ENCODE data around the gene C19orf12.

The C19orf12 gene

DNA sequence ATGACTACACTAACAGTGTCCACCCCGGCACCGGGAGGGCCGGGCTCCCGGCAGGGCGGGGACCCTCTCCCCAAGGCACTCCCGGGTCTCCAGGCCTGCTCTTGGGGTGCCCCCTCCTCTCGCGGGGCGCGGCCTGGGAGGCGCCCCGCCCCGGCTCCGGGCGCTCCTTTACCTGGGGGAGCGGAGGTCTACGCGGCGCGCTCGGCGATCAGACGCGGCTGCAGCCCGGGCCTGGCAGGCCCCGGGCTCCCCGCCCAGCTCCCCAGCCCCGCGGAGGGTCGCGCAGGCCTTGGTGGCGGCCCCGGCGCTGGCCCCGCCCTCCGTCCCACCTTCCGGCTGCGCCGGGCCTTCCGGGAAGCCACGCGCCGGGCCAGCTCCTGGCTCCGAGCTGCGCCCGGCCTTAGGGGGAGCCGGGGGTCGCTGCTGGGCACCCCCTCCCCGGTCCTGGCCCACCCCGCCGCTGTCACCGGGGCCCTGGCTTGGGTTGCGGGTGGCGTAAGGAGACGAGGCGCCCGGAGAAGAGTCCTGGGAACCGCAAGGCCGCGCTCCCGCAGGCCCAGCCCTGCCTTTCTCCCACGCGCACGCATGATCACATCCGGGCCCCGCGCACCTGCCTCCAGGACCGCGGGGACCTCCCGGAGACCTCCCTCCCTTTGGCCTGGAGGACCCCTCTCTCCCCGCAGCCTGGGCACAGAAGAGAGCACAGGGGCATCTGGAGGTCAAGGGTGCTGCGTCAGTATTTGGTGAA lies at the start of gene C19orf12:
Gene C19orf12, minus strand, starts transcription at position 309 of the 748 bp plus-strand sequence. CDS start 6,848 bp downstream, outside the sequence.
- no peak for DNase-seq (ENCODE audit: low read depth)

DNA sequence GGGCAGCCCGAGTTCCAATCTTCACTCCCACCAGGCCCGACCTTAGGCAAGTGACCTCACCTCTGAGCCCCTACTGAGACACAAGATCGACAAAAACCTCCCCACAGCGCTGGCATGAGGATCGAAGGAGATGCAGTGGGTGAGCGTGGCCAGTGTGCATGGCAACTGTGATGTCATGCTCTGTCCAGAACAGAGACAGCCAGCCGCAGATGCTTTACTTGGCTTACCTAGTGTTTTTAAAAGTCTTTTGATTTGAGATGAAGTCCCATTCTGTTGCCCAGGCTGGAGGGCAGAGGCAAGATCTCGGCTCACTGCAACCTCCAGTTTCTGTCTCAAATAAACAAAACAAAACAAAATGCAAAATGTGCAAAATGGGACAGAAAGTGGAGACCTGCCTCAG lies 49.3 kb upstream of the C19orf12 start:
- DNase-seq (ENCODE audit: low read depth), result no peak

DNA sequence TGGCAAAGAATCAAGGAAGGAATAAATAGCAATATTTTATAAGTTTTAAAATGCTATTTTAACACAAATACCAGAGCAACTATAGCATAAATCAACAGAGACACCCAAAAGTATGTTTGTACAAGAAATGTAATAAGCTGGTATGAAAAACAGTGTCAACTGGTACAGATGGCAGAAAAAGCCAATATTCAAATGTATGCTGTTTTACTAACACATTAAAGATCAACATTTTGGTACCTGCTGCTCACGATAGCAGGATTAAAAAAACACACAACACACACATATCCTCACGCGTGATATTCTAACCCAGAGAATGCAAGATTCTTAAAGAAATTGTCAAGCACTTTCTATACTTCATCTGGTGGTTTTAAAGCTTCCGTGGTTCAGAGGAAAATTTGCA lies 48.1 kb upstream of the C19orf12 start:
- no peak for DNase-seq (ENCODE audit: low read depth)

DNA sequence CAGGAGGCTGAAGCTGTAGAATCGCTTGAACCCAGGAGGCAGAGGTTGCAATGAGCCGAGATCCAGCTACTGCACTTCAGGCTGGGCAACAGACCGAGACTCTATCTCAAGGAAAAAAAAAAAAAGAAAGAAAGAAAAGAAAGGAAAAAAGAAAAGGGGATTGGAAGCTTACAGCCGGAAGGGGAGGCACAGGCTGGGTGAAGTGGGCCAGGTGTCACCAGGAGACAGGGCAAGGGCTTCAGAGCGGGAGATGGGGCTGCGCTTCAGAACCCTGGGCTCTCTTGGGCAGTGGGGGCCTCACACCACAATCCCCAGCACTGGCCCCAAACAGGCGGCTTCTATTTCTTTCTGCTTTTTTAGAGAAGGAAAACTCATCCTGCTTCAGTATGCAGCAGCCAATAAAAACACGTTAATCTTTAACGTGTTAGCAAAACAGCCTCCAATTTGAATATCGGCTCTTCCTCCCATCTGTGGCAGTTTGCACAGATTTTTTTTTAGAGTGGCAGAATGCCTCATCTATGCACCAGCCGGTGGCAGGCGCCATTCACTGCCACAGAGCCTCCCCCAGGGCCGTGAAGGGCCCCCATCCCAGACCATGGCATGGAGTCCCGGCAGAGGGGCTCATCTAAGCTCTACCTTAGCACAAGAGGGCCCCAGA lies 46.6 kb upstream of the C19orf12 start:
- DNase-seq (ENCODE audit: low read depth), result no peak

DNA sequence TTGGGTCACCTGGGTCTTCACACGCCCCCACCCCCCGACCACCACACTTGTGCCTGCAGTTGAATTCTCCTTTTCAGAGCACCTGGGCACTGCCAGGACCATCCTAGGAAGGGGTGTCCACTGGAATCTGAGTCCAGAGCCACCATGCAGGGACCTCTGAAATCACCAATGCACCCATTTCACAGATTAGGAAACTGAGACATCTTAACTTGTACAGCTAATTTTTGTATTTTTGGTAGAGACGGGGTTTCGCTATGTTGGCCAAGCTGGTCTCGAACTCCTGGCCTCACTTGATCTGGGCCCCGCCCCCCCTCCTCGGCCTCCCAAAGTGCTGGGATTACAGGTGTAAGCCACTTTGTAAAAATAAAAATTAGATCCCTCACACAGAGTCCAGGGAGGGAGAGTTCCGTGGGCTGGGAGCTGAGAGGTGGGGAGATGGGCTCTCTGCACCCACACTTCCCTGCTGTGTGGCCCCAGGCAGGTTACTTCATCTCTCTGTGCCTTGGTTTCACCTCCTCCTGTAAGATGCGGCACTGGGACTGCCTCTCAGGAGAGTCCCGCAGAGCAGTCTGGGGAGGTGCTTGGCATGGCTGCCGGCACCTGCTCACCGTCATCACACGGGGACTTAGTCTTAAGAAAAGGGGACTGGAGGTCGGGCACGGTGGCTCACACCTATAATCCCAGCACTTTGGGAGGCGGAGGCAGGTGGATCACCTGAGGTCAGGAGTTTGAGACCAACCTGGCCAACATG lies 45.9 kb upstream of the C19orf12 start:
- no peak for DNase-seq (ENCODE audit: low read depth)

DNA sequence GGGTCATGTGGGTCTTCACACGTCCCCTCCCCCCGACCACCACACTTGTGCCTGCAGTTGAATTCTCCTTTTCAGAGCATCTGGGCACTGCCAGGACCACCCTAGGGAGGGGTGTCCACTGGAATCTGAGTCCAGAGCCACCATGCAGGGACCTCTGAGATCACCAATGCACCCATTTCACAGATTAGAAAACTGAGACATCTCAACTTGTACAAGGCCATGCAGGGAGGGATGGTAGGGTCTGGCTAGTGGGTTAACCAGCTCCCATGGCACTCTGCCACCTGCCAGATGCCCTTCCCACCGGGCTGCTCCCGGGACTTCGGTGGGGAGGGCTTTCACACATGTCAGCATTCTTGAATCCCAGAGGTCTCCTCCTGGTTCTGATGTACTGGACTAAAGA lies 44.3 kb upstream of the C19orf12 start:
- no peak for DNase-seq (ENCODE audit: low read depth)

DNA sequence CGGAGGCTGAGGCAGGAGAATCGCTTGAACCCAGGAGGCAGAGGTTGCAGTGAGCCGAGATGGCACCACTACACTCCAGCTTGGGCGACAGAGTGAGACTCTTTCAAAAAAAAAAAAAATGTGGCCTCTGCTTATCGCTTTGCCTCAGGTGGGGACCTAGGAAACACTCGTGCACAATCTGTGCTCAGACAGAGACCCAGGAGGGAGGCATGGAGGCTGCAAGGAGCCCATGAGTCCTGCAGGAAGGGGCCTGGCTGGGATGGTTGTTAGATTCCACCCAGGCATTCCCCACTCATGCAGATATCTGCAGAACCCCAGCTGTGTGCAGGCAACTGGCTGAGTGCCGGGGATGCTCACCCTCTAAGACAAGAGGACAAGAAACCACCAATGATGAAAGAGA lies 43.8 kb upstream of the C19orf12 start:
- no peak for DNase-seq (ENCODE audit: low read depth)

DNA sequence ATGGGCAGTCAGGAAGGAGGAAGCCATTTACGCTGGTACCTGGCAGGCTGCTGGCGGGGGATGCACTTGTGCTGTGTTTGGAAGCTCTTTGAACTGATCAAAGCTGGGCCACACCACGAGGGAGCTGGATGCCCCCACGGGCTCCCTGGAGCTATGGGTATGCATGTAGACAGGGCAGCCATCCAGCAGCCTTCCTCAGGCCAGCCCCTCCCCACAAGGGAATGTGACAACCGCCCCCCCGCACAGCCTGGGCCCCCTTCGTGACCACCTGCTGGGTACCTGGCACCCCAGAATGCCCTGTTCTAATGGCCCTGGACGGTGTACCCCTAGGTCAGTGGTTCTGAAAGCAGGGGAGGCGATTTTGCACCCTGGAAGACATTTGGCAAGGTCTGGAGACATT lies 42.5 kb upstream of the C19orf12 start:
- DNase-seq (ENCODE audit: low read depth), result no peak

DNA sequence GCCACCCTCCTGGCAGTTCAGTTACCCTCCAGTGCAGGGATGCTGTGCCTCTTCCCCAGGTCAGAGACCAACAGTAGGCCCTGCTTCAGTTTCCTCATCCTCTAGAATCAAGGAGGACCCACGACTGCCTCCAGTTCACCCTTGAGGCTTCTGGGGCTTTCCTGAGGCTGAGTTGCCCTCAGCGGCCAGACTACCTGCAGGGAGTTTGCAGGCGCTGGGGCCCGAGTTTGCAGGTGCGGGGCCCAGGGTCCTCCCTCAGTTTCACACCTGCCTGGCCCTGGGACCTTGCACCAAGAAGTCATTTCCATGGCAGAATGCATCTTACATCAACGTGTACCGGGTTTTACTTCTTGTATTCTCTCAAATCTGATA lies 38.9 kb upstream of the C19orf12 start:
- DNase-seq (ENCODE audit: low read depth), result no peak

DNA sequence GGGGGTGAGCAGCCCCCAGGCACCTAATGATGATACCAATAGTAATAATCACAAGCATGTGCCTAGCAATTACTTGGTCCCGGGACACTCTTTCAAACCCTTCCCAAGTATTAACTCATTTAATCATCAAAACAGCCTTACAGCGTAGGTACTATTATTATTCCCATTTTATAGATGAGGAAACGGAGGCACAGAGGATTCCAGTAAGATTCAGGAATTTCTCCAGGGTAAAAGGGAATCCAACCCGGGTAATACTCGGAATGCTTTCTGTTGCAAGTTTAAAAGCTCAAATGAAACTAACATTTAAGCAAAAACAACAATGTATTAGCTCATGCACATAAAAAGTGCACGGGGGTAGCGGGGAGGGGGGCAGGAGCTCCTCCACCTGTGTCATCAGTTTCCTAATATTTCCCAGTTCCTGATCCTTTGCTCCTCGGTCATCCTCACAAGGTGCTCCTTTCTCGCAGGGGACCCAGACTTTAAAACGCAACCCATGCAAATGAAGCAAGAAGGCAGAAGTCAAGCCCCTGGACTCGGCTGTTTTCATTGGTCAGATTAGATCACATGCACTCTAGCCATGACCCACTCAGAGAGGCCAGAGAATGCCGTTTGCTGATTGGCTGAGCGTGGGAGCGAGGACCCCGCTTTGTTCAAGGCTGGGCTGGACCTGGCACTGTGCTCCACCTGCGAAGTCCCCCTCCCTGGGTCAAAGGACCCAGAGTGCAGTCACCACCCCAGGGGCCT lies 38.3 kb upstream of the C19orf12 start:
- DNase-seq (ENCODE audit: low read depth), result no peak

DNA sequence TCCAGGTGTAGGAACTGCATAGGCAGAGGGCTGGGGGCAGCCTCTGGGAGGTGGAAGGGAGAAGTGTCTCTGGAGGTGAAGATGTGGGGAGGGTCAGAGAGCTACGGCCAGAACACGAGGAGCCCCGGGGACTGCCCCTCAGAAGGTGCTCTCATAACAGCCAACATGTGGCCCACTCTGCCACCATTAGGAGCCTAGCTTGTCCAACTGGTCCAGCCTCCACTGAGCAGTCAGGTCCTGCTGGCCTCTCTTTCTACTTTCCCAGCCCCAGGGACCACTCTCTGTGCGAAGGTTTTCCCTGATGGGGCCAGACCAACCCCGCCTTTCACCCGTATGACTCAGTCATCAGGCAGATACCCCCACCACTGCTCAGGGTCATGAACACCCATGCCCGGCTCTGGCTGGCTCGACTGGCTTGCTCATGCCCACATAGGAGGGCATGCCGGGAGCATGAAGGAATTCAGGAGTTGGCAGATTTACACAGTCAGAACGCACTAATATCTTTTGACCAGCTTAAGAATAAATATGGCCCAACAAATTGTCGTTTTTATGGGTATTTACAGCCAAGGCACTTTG lies 37.5 kb upstream of the C19orf12 start:
- DNase-seq (ENCODE audit: low read depth), result no peak

DNA sequence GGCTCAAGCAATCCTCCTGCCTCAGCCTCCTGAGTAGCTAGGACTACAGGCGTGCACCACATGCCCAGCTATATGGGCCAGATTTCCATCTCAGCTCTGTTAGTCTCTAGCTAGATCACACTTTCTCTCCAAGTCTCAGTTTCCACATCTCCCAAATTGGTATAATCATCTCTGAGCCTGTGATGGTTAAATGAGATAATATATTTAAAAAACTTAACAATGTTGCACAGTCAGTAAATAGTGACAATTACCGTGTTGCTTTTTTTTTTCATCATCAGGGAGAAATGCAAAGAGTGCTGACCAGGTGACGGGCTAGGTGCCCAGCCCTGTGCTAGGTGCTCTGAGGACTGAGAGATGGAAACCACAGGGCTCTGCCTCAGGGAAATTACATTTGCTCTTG lies 36.9 kb upstream of the C19orf12 start:
- no peak for DNase-seq (ENCODE audit: low read depth)

DNA sequence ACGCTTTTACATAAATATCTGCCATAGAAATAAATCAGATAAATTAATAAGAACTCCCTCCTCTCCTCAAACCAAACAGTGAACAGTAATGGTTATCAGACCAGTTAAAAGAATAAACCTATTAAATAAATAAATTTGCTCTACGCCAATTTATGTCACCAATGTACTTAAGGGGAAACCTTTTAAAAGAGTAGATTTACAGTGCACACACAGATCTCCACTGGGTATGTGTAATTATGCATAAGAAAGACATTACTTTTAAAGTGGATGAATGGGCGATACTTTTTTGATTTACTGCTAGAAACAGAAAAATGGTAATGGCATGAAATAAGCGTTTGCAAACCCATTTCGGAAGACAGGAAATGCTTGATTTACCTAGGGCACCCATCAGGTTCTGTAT lies 34.9 kb upstream of the C19orf12 start:
- DNase-seq (ENCODE audit: low read depth), result no peak

DNA sequence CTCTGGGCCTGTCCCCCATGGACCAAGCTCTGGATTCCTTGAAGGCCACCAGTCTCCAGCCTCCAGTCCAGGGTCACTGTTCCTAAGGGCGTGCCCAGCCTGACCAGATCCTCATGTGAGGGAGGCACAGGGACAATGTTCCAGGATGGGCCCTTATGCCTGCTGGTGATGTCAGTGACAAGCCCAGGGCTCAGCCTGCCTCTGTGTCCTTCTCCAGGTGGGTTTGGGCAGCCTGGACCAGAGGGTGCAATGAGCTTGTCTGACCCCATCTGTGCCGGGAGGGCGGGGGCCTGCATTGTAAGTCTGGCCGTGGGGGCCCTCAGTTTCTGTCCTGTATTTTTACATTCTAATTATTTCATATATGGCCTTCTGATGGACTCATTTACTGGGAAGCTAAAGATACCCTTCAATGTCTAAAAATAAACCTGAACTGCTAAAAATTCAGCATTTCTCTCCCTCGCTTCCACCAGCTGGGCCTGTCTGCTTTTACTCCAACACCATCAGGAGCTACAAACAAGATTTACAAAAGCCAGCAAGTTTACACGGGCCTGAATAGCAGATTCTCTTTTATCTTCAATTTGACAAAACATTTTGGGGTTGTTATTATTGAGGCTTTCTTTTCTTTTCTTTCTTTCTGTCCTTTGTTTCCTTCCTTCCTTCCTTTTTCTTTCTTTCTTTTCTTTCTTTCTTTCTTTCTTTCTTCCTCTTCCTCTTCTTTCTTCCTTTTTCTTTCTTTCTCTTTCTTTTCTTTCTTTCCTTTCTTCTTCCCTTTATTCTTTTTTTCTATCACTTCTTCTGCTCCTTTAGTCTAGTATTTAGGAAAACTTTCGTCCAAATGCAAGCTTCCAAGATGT lies 34.2 kb upstream of the C19orf12 start:
- no peak for DNase-seq (ENCODE audit: low read depth)

DNA sequence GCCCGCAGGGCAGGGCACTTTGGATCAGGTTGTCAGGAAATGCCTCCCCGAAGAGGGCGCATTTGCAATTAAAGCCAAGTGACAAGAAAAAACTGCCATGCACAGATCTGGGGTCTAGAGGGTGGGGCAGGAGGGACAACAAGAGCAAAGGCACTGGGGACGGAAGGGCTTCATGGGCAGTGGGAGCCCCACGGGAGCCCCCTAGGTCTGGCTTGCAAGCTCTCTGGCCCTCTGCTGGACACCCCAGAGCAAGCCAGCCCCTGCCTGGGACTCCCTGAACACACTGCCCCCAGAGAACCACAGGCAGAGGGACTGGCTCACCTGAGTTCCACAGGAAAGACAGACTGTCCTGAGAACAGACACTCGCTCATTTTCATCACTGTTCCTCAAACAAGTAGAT lies 30.2 kb upstream of the C19orf12 start:
- DNase-seq (ENCODE audit: low read depth), result no peak

DNA sequence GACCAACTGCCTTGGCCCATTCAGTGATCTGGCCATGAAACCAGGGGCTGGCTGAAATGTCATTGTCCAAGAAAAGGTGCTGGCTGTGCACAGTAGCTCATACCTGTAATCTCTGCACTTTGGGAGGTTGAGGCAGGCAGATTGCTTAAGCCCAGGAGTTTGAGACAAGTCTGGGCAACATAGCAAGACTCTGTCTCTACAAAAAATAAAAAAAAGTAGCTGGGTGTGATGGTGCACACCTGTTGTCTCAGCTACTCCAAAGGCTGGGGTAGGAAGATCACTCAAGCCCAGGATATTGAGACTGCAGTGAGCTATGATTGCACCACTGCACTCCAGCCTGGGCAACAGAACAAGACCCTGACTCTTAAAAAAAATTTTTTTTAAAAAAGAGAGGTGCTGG lies 28.6 kb upstream of the C19orf12 start:
- DNase-seq (ENCODE audit: low read depth), result no peak

DNA sequence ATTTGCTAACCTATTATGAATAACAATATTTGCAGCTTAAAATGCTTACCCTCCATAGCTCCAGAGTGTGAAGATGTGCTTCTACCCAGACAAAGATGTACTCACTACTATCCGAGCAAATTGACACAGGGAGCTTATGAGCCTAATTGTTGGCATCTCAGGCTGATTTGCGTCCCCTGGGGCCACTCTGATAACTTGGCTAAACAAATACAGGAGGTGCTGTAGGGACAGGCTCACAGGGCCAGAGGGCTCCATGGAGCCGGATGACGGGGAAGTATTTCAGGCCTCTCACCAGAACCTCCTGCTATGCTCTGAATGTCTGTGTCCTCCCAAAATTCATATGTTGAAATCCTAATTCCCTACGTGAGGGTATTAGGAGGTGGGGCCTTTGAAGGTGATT lies 26.7 kb upstream of the C19orf12 start:
- DNase-seq (ENCODE audit: low read depth), result no peak

DNA sequence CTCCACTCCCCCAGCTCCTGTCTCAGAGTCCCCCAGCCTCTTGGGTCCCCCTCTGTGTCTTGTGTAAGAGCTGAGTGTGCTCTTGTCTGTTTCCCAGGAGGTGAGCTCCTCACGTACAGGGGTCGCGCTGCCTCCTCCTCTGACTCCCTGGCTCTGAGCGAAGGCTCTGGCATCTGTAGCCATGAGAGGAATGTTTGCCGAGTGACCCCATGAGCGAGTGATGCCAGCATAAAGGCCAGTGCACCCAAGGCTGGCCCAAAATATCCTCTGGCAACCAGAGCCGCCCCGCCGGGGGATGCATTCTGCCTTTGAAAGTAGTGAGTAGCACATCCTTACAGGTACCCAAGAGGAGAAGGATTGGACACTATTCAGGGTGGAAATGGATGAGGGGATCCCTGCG lies 26.2 kb upstream of the C19orf12 start:
- DNase-seq (ENCODE audit: low read depth), result no peak

DNA sequence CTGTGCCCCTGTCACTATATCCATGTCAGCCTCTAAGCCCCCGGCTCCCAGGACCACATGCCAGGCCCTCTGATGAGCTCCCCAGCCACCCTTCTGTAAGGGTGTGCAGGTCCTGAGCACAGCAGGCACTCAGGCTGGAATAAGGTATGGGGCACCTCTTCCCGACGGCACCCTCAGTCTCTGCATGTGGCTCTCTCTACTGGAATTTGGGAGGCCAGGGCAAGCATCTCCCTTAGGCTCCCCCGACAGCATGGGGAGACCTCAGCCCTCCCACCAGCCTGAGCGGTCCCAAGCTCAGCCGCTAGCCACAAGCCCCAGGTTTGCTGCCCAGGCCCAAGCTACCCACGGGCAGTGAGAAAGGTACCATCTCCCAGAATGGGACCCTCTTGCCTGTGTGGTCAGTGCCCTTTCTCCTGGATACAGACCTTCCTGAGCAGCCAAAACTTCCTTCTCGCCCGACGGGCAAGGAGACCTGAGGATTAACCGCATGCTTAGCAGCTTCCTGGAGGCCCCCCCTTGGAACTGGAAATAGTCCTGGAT lies 22.5 kb upstream of the C19orf12 start:
- no peak for DNase-seq (ENCODE audit: low read depth)

DNA sequence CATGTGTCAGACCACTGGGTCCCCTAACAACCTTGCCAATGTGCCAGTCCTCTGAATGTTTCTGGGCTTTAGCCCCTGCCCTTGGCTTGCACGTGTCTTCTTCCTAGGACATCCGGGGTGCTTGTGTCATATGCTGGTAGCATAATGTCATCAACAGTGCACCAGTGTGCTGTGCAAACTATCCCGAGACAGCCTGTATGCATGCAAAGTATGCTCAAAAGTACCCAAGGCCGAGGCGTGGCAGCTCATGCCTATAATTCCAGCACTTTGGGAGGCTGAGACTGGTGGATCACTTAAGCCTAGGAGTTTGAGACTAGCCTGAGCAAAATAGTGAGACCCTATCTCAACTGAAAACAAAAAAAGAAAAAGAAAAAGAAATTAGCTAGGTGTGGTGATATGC lies 20.8 kb upstream of the C19orf12 start:
- no peak for DNase-seq (ENCODE audit: low read depth)

DNA sequence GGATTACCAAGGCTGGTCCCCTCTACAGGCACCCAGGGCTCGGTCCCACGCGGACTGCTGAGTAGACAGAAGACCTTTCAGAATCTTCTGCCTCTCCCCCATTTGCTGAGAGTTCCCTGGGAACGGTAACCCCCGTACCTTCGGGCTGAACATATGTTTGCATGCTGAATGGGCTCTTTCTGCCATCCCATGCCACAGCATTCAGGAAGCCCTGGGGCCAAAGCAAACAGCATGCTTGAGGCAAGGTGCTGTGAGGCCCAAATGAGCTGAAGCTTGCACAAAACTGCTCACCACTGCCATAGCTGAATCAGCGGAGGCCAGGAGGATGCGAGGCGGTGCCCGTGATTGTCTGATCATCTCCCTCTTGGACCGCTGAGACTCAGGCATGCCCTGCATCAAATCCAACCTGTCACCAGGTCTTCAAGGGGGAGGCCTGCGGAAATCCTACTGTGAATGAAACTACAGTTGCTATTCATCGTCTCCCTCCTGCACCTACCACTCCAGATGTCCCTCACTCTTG lies 16.3 kb upstream of the C19orf12 start:
- DNase-seq (ENCODE audit: low read depth), result no peak
